HFF-Myc (cell line): ENCODE results near the gene NKD1.

ENCODE experiments used
- DNase-seq: peaks from one replicate; pipeline ENCODE4 v3.0.0-alpha.2; 2011; ENCODE audit warnings: low read depth; ENCODE audit errors: extremely low read depth
- H3K4me3 ChIP-seq: replicated peaks from 2 replicates; pipeline ENCODE4 v1.5.1; 2011; ENCODE audit warnings: low read depth, mild to moderate bottlenecking, control low read depth, low read length
- TF ChIP-seq, protein P1 (sequence below): IDR thresholded peaks from 2 replicates; pipeline ENCODE4 v1.5.1; 2012; ENCODE audit warnings: mild to moderate bottlenecking, low read depth, low read length, control low read depth; ENCODE audit errors: missing control alignments

The NKD1 gene

DNA sequence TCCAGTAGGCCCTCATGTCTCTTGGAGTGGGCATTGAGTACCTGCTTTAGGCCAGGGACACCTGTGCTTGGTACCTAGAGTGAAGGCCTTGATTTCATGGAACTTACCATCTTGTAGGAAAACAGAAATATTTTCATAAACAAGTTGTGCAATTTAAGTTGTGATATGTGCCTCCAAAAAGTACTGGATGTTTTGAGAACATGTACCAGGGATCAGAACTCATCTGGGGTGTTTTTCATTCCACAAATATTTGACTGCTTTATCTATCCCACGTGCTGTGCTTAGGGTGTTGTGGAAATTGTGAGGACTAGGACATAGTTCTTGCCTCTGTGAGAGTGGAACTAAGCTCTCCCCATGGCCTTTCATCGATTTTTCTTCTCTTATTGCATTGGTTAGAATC lies 8.8 kb downstream of the NKD1 start:
- no peak for DNase-seq
- TF ChIP-seq, protein P1, sequence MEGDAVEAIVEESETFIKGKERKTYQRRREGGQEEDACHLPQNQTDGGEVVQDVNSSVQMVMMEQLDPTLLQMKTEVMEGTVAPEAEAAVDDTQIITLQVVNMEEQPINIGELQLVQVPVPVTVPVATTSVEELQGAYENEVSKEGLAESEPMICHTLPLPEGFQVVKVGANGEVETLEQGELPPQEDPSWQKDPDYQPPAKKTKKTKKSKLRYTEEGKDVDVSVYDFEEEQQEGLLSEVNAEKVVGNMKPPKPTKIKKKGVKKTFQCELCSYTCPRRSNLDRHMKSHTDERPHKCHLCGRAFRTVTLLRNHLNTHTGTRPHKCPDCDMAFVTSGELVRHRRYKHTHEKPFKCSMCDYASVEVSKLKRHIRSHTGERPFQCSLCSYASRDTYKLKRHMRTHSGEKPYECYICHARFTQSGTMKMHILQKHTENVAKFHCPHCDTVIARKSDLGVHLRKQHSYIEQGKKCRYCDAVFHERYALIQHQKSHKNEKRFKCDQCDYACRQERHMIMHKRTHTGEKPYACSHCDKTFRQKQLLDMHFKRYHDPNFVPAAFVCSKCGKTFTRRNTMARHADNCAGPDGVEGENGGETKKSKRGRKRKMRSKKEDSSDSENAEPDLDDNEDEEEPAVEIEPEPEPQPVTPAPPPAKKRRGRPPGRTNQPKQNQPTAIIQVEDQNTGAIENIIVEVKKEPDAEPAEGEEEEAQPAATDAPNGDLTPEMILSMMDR: no peak
- H3K4me3 ChIP-seq: no peak overlapping the region

GRCh38 chr16:50558913-50559312 lies 10.7 kb downstream of the NKD1 start:
- TF ChIP-seq, protein P1: no peak
- DNase-seq: no peak
- no peak overlapping the region for H3K4me3 ChIP-seq

GRCh38 chr16:50559342-50559741 lies 11.1 kb downstream of the NKD1 start:
- no peak for DNase-seq
- TF ChIP-seq, protein P1: no peak
- H3K4me3 ChIP-seq: no peak overlapping the region

GRCh38 chr16:50559804-50560514 lies 11.8 kb downstream of the NKD1 start:
- no peak for DNase-seq
- TF ChIP-seq, protein P1: no peak
- H3K4me3 ChIP-seq: no peak overlapping the region

- DNase-seq: no peak
- TF ChIP-seq, protein P1: no peak
- H3K4me3 ChIP-seq: no peak overlapping the region
Observed at GRCh38 chr16:50560903-50561863, 13.0 kb downstream of the NKD1 start.

GRCh38 chr16:50562657-50563056 lies 14.5 kb downstream of the NKD1 start:
- no peak for DNase-seq
- H3K4me3 ChIP-seq: no peak overlapping the region
- TF ChIP-seq, protein P1: no peak
